ENCODE data around the gene CCDC9.
A peak's percentile ranks its signal among the peaks of the same experiment; 100 is the strongest.

The CCDC9 gene

DNA sequence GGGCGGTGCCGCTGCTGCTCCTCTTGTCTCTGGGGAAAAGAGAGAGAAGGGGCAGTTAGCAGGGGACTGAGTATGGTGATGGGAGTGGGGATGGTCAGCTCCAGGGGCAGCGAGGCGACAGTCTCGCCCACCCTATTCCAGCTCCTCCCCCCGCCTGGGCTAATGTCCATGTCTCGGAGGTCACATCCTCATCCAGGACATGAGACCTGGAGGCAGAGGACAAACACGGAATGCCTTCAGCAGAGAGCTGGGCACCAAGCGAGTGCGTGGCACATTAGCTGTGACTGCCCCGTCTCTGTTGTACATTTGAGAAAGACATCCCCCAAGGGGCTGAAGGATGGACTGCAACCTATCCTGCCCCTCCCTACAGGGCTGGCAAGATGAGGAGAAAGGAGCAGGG is 34.4 kb upstream of the CCDC9 start:
- H3K4me3 ChIP-seq (ENCODE audit: low read depth, low read length) = no peak overlapping the region

DNA sequence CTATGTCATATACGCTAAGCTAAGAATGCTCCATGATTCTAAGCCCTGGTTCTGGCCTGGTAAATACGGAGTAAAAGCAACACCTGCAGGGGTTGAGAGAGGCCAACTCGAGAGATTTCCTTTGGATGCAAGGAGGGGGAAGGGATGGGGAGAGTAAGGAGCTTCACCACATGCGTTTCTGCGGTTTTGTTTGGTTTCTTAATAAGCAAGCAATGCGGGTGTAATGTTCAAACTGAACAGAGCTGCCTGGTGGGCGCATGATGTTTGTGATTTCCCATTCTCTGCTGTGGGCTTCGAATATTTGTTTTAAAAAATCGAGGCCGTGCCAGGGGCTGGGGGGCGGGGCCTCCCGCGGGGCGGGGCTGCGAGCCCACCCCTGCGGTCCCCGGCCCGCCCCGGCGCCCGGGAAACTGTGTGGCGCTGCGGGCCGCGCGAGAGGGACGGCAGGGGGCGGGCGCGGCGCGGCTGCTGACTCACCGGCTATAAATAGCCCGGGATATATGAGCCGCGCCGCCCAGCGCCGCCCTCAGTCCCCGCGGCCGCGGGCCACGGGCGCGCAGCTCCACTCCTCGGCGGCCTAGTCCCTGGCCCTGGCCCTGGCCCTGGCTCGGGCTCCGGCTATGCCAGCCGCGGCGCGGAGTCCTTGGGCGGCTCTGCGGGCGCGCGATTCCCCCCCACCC is 30.4 kb upstream of the CCDC9 start:
- DNase-seq (ENCODE audit: low read depth, low spot score) = peak; percentile 89
- in situ Hi-C loops (cut with HindIII; ENCODE audit: low sequenced_read_pairs) = no loop called here
- TF ChIP-seq, protein P1, sequence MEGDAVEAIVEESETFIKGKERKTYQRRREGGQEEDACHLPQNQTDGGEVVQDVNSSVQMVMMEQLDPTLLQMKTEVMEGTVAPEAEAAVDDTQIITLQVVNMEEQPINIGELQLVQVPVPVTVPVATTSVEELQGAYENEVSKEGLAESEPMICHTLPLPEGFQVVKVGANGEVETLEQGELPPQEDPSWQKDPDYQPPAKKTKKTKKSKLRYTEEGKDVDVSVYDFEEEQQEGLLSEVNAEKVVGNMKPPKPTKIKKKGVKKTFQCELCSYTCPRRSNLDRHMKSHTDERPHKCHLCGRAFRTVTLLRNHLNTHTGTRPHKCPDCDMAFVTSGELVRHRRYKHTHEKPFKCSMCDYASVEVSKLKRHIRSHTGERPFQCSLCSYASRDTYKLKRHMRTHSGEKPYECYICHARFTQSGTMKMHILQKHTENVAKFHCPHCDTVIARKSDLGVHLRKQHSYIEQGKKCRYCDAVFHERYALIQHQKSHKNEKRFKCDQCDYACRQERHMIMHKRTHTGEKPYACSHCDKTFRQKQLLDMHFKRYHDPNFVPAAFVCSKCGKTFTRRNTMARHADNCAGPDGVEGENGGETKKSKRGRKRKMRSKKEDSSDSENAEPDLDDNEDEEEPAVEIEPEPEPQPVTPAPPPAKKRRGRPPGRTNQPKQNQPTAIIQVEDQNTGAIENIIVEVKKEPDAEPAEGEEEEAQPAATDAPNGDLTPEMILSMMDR (IDR thresholded peaks at IDR 0.05; ENCODE audit: low read depth, low read length) = peak; percentile 3
- peak overlapping the region; percentile 25 for H3K4me3 ChIP-seq (ENCODE audit: low read depth, low read length)

More for the DNA sequence above, 34.4 kb upstream of the CCDC9 start:
- in situ Hi-C loops (cut with HindIII; ENCODE audit: low sequenced_read_pairs) = no loop called here
- no peak for DNase-seq (ENCODE audit: low read depth, low spot score)
- TF ChIP-seq, protein P1 (IDR thresholded peaks at IDR 0.05; ENCODE audit: low read depth, low read length) = no peak

DNA sequence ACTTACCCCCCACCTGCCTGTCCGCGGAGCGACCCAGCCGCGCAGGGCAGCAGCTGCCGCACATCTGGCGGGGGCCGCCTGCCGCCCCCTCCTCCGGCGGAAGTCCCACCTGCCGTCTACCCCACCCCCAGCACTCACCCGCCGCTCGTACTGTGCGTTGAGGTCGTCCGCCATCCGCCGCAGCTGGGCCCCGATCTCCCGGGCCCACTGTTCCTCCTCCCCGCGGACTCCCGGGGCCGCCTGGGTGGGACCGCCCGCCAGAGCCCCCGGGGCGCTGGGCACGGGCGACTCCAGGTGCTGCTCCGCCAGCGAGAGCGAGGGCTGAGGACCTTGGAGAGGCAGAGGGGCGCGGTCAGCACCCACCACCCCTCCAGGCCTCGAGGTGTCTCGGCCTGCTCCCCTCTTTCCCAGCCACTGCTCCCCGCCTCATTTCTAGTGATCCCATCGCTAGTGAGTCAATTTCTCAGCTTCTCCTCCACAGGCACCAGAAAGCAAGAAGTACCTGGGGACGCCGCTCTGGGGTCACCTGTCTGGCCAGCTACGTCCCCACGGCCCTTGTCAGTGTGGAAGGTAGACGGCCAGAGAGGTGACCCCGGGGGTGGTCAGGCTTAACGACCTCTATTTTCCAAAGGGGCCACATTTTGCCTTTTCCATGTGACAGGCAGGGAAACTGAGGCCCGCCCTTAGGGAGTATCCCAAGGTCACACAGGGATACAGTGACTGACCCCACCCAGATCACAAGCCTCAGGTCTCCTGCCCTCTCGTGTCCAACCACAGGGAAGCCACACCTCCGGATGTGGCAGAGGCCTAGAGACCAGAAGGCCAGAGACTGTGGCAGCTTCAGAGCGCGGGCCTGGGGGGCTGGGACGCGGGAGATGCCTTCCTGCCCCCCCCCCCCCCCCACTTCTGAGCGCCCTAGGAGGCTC is 29.6 kb upstream of the CCDC9 start:
- peak; percentile 49 for DNase-seq (ENCODE audit: low read depth, low spot score)
- H3K4me3 ChIP-seq (ENCODE audit: low read depth, low read length) = peak overlapping the region; percentile 45
- TF ChIP-seq, protein P1 (IDR thresholded peaks at IDR 0.05; ENCODE audit: low read depth, low read length) = no peak
- in situ Hi-C loops (cut with HindIII; ENCODE audit: low sequenced_read_pairs) = no loop called here

DNA sequence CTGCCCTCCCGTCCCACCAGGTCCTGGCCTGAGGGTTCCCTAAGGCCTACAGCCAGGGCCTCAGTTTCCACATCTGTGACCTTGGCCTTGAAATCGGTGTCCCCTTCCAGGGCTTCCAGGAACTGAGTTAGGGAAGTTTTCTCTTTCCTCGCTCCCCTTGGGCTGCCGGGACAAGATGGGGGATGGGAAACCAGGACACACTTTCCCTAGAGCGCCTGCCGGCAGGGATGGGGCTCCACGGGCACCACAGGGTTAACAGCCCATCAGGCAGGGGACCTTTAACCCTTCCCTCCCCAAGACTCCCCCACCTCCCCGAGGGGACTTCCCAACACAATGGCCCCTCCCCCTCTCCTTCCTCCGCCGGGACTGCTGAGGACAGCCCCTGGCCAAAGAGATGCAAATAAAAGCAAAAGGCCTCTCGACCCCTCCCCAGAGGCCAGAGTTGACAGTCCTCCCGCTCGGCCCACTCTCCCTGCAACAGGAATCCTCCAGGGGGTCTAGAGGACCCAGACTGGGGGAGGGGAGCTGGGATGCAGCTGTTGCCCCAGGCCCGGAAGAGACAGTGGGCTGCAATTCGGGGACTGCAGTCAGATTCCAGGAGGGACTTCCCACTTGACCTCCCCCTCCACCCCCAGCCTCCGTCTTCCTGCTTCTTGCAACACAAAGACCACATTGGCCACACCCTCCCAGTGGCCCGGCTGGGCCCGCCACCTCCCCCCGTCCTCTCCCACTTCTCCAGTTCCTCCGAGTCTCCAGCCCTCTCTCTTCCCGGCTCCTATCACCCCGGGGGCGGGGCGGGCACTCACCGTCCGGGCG is 28.8 kb upstream of the CCDC9 start:
- in situ Hi-C loops (cut with HindIII; ENCODE audit: low sequenced_read_pairs) = no loop called here
- TF ChIP-seq, protein P1 (IDR thresholded peaks at IDR 0.05; ENCODE audit: low read depth, low read length) = no peak
- peak overlapping the region; percentile 45 for H3K4me3 ChIP-seq (ENCODE audit: low read depth, low read length)
- peak; percentile 94 for DNase-seq (ENCODE audit: low read depth, low spot score)

DNA sequence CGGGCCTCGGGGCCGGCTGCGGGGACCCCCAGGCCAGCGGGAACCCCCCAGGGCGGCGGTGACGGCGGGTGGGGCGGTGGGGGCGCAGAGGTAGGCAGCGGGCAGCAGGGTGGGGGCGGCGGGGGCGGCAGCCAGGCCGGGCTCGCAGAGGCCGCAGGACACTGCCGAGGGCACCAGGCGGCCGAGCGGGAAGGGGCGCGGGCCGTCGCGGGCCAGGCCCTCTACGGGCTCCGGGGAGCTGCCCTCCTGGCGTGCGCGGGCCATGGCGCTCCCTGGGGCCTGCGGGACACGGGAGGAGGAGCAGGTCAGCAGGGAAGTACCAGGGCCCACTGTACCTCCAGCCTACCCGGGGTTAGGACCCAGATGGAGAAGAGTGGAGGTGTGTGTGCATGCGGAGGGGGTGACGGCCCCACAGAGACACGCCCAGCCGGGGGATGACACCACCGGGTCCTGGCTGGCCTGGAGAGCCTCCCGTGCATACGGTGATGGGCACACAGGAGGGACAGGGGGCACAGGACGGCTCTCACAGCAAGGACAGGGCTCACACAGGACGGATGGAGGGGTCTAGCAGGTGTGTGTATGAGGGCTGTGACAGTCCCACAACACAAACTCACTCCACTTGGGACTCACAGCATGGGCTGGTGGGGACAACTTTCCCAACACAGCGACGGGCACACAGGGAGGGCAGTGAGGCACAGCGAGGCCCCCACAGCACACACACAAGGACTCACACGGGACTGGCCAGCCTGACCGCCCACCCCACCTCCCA is 28.0 kb upstream of the CCDC9 start:
- in situ Hi-C loops (cut with HindIII; ENCODE audit: low sequenced_read_pairs) = no loop called here
- H3K4me3 ChIP-seq (ENCODE audit: low read depth, low read length) = peak overlapping the region; percentile 98
- TF ChIP-seq, protein P1 (IDR thresholded peaks at IDR 0.05; ENCODE audit: low read depth, low read length) = no peak
- peak; percentile 29 for DNase-seq (ENCODE audit: low read depth, low spot score)

Measured in astrocyte of the spinal cord (primary cell).